Measurements from ENCODE around the gene PLXNB2.

Gene PLXNB2

DNA sequence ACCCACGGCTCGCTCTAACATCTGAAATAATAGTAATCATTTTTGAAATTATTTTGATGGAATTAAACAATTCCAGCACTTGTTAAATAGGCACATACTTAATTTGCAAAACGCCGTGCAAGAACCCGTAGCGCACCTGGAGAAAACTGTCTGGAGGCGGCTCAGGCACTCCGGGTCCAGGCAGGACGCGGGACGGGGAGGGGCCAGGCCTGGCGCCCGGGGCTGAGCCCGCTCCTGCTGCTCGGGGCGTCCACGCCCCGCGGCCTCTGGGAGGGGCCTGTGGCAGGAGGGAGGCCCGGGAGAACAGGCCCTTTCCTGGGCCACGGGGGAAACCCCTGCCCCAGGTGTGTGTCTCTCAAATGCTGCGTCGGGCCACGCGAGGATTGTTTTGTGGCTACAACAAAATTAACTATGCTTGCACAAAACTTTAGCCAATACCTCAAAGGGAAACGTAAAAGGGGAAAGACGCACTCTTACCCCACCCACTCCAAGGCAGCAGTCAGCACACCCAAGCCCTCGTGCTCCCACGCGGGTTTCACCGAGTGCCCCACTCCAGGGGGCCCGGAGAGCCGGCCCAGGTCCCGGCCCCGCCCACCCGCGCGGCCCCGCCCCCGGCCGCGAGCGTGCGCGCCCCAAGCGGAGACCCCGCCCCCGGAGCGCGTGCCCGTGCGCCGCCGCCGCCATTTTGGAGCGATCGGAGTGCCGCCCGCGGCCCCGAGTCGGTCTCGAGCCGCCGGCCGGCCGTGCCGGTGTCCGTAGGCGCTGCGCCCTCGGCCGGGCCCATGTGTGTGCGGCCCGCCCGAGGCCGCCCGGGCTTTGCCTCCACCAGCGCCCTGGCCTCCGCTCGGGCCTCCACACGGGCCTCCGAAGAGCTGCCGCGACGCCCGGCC, 35.5 kb upstream of the PLXNB2 start, which contains the start of gene PPP6R2:
PPP6R2 (plus strand) TSS at position 677 of the 890 bp plus-strand sequence. CDS start 50,582 bp downstream, outside the sequence.
- Histone ChIP-seq H3F3A (ENCODE audit: insufficient read depth, low read length) (peaks cover 17% of the 10 kb centered on the region), H3K4me3 (ENCODE audit: low read length) (peak within 1 kb of the TSS; percentile 78), H3K27me3 (replicated peaks; ENCODE audit: insufficient read depth, low read length) (no peaks in the 10 kb centered on the region), H3K9me3 (replicated peaks; ENCODE audit: insufficient read depth, low read length) (no peaks in the 10 kb centered on the region), H3K9ac (ENCODE audit: low read length) (peak within 1 kb of the TSS; percentile 84), H3K79me2 (ENCODE audit: low read length) (peaks cover 23% of the 10 kb centered on the region), H4K20me1 (ENCODE audit: insufficient read depth, low read length) (no peaks in the 10 kb centered on the region), H3K4me1 (ENCODE audit: low read length) (0 out of 2 replicates have a peak, but pooled peaks cover 3% of the 10 kb centered on the region), H3K4me2 (ENCODE audit: low read depth, low read length) (peak within 1 kb of the TSS; percentile 71), H3K36me3 (replicated peaks; ENCODE audit: insufficient read depth, low read length) (no peaks in the 10 kb centered on the region), H3K9me2 (replicated peaks; ENCODE audit: insufficient read depth, low read length) (no peaks in the 10 kb centered on the region), H2AFZ (ENCODE audit: low read length) (peak within 1 kb of the TSS; percentile 61), H3K27ac (ENCODE audit: low read length) (peak within 1 kb of the TSS; percentile 82; the same call in 1 of the 2 replicates)
- TF ChIP-seq CTCF (IDR thresholded peaks at IDR 0.05; ENCODE audit: low read length) (0 out of 2 replicates have a peak, but pooled peaks have one; percentile 1), EZH2phosphoT487 (IDR thresholded peaks at IDR 0.05; ENCODE audit: low read length) (no peak)
- DNase-seq: peak; percentile 83

DNA sequence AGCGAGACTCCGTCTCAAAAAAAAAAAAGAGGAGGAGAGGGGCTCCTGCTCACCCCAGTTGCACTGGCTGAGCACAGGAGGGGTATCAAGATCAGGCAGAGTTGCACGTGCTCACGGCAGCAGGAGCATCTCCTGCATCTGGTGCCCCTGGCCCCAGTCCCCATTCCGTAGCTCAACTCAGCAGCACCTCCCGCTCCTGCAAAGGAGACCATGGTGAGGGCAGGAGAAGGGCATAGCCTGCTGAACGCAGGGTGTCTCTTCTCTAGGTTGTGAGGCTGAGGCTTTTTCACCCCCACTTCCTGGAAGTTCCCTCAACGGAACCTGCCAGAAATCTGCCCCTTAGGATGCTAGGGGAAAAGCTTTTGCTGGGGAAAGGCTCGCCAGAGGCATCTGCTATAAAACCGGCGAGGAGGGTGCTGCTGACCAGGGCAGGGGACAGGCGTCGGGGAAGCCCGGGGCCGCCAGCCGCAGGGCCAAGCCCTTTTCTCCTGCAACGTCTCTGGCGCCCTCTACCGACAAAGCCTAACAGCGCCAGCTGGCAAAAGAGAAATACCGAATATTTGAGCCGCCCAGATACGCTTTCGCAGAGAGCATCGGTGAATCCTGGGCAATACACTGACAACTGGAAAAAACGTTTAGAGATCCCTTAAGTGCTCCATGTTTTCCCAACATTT, 34.7 kb upstream of the PLXNB2 start:
- peak overlapping the region; percentile 71 for H3K4me2 ChIP-seq (ENCODE audit: low read depth, low read length)
- TF ChIP-seq CTCF (IDR thresholded peaks at IDR 0.05; ENCODE audit: low read length) (peak; percentile 95), EZH2phosphoT487 (IDR thresholded peaks at IDR 0.05; ENCODE audit: low read length) (no peak)
- no peaks in the 10 kb centered on the region for H3K27me3 ChIP-seq (replicated peaks; ENCODE audit: insufficient read depth, low read length)
- 0 out of 2 replicates have a peak, but pooled peaks cover 3% of the 10 kb centered on the region for H3K4me1 ChIP-seq (ENCODE audit: low read length)
- peaks cover 15% of the 10 kb centered on the region for H3K79me2 ChIP-seq (ENCODE audit: low read length)
- H3K4me3 ChIP-seq (ENCODE audit: low read length): peak overlapping the region; percentile 78
- H3K36me3 ChIP-seq (replicated peaks; ENCODE audit: insufficient read depth, low read length): no peaks in the 10 kb centered on the region
- H4K20me1 ChIP-seq (ENCODE audit: insufficient read depth, low read length): no peaks in the 10 kb centered on the region
- peak overlapping the region; percentile 82; the same call in 1 of the 2 replicates for H3K27ac ChIP-seq (ENCODE audit: low read length)
- H3K9ac ChIP-seq (ENCODE audit: low read length): peak overlapping the region; percentile 64; the same call in 1 of the 2 replicates
- H3K9me2 ChIP-seq (replicated peaks; ENCODE audit: insufficient read depth, low read length): no peaks in the 10 kb centered on the region
- peak; percentile 89 for DNase-seq
- peaks cover 17% of the 10 kb centered on the region for H3F3A ChIP-seq (ENCODE audit: insufficient read depth, low read length)
- no peaks in the 10 kb centered on the region for H3K9me3 ChIP-seq (replicated peaks; ENCODE audit: insufficient read depth, low read length)
- peak overlapping the region; percentile 61 for H2AFZ ChIP-seq (ENCODE audit: low read length)

DNA sequence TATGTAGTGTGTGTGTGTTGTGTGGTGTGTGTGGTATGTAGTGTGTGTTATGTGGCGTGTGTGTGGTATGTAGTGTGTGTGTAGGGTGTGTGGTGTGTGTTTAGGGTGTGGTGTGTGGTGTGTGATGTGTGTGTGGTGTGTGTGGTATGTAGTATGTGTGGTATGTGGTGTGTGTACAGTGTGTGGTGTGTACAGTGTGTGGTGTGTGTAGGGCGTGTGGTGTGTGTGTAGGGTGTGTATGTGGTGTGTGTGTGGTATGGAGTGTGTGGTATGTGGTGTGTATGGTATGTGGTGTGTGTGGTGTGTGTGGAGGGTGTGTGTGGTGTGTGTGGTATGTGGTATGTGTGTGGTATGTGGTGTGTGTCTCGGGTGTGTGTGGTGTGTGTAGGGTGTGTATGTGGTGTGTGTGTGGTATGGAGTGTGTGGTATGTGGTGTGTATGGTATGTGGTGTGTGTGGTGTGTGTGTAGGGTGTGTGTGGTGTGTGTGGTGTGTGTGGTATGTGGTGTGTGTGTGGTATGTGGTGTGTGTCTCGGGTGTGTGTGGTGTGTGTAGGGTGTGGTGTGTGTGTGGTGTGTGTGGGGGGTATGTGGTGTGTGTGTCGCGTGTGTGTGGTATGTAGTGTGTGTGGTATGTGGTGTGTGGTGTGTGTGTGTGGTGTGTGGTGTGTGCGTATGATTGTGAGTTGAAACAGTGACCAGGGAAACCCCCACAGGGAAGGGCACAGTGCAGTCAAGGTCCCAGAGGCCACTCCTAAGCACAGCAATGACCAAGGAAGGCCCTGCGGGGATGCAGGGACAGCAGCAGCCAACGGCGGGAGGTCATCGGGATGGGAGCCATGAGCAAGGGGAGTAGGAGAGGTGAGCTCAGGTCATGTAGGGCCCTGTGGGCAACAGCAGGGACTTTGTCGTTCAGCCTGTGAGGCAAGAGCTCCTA, 32.8 kb upstream of the PLXNB2 start:
- DNase-seq: no peak
- Histone ChIP-seq H3K36me3 (replicated peaks; ENCODE audit: insufficient read depth, low read length) (no peaks in the 10 kb centered on the region), H3K9me3 (replicated peaks; ENCODE audit: insufficient read depth, low read length) (no peaks in the 10 kb centered on the region), H3K4me2 (ENCODE audit: low read depth, low read length) (no peak overlapping the region), H3K27me3 (replicated peaks; ENCODE audit: insufficient read depth, low read length) (no peaks in the 10 kb centered on the region), H2AFZ (ENCODE audit: low read length) (no peak overlapping the region), H3K9ac (ENCODE audit: low read length) (no peak overlapping the region), H3K9me2 (replicated peaks; ENCODE audit: insufficient read depth, low read length) (no peaks in the 10 kb centered on the region), H3K79me2 (ENCODE audit: low read length) (peaks cover 3% of the 10 kb centered on the region), H3K27ac (ENCODE audit: low read length) (no peak overlapping the region), H3K4me1 (ENCODE audit: low read length) (0 out of 2 replicates have a peak, but pooled peaks cover 3% of the 10 kb centered on the region), H3F3A (ENCODE audit: insufficient read depth, low read length) (peaks cover 17% of the 10 kb centered on the region), H4K20me1 (ENCODE audit: insufficient read depth, low read length) (no peaks in the 10 kb centered on the region), H3K4me3 (ENCODE audit: low read length) (no peak overlapping the region)
- no peak for TF ChIP-seq CTCF (IDR thresholded peaks at IDR 0.05; ENCODE audit: low read length)
- TF ChIP-seq EZH2 (optimal IDR thresholded peaks at IDR 0.05; ENCODE audit: low read depth, low read length): no peak
- no peak for TF ChIP-seq EZH2phosphoT487 (IDR thresholded peaks at IDR 0.05; ENCODE audit: low read length)
